ENCODE measurements around the gene KBTBD13. TPM values are rescaled to one million over a fixed set of nuclear protein-coding genes. Genes with fewer than 3 reads are reported as not detected.

Gene KBTBD13
- total and polyA plus RNA-seq, 11 donors = 0.78 to 11.8 (median 4.2) TPM

DNA sequence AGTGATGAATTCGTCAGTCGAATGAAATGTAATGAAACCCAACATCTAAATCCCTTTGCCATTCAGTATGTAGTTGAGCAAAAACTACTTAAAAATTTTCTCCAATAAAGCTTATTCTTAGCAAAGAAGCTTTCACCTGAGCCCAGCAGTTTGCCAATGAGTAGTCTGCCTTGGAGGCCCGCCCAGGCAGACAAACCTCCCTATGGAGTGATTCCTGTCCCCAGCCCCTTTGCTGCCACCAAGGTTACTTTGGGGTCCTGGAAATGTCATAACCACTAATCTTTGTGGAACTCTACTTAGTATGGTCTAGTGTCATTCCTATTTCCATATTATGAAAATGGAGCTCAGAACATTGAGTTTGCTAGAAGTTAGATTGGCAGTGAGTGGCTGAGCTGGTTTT is 26.4 kb downstream of the KBTBD13 start:
- Histone ChIP-seq H3K27ac (no peak overlapping the region), H3K4me3 (no peak overlapping the region), H3K27me3 (no peaks in the 10 kb centered on the region), H3K4me1 (peaks cover 0 to 5% (median 0%) of the 10 kb centered on the region in 12 donors), H3K9me3 (no peaks in the 10 kb centered on the region), H3K36me3 (peaks cover 0 to 78% (median 52%) of the 10 kb centered on the region in 9 donors)
- intact Hi-C loops (cut with DNase I) = loop anchor here in 2 of 10 donors (5.0 kb wide), 2 partner anchors 51 to 71 kb away; no protein-coding TSS in a partner anchor
- DNase-seq = no peak
- no peak for TF ChIP-seq POLR2A (IDR thresholded peaks at IDR 0.05)
- TF ChIP-seq, protein P1, sequence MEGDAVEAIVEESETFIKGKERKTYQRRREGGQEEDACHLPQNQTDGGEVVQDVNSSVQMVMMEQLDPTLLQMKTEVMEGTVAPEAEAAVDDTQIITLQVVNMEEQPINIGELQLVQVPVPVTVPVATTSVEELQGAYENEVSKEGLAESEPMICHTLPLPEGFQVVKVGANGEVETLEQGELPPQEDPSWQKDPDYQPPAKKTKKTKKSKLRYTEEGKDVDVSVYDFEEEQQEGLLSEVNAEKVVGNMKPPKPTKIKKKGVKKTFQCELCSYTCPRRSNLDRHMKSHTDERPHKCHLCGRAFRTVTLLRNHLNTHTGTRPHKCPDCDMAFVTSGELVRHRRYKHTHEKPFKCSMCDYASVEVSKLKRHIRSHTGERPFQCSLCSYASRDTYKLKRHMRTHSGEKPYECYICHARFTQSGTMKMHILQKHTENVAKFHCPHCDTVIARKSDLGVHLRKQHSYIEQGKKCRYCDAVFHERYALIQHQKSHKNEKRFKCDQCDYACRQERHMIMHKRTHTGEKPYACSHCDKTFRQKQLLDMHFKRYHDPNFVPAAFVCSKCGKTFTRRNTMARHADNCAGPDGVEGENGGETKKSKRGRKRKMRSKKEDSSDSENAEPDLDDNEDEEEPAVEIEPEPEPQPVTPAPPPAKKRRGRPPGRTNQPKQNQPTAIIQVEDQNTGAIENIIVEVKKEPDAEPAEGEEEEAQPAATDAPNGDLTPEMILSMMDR (IDR thresholded peaks at IDR 0.05) = no peak
- ATAC-seq = no peak
- 97 to 99% (median 98%) methylated on average over 3 of the region's 3 CpGs for WGBS, 4 donors

DNA sequence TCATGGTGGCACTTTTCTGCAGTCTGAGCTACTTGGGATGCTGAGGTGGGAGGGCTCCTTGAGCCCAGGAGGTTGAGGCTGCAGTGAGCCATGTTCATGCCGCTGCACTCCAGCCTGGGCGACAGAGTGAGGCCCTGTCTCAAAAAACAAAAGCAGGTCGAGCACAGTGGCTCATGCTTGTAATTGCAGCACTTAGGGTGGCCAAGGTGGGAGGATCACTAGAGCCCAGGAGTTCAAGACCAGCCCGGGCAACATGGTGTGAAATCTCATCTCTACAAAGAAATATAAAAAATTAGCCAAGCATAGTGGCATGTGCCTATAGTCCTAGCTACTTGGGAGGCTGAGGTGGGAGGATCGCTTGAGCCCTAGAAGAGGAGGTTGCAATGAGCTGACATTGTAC is 28.5 kb downstream of the KBTBD13 start:
- ATAC-seq = no peak
- no peak for TF ChIP-seq POLR2A (IDR thresholded peaks at IDR 0.05)
- TF ChIP-seq, protein P1 (IDR thresholded peaks at IDR 0.05) = no peak
- Histone ChIP-seq H3K9me3 (no peaks in the 10 kb centered on the region), H3K27me3 (no peaks in the 10 kb centered on the region), H3K4me1 (peaks cover 0 to 5% (median 0%) of the 10 kb centered on the region in 12 donors), H3K27ac (no peak overlapping the region), H3K36me3 (peaks cover 0 to 61% (median 33%) of the 10 kb centered on the region in 9 donors), H3K4me3 (no peak overlapping the region)
- 87 to 95% (median 93%) methylated on average over 5 of the region's 5 CpGs for WGBS, 4 donors
- no peak for DNase-seq
- intact Hi-C loops (cut with DNase I) = no loop called here

DNA sequence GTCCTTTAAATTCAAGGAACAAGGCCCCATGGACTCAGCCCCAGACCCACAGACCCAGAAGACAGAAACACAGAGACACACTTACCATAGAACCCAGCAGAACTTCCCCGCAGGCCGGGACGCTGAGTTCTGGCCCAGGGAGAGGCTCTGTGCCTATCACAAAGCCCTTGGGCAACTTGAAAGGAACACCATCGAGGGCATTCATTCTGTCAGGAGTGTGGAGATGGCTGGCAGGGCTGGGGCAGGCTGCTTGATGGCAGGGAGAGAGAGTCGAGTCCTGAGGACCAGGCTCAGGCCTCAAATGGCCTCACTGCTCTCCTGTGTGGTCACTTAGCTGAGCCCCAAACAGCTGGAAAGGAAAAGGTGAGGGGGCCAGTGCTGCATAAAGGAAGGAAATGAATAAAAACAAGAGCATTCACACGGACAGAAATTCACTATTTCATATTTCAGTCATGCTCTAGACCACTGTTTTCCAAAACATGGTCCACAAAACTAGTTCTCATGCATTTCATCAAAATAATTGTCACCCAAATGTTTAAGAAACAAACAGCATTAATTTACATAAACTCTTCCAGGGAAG is 29.6 kb downstream of the KBTBD13 start:
- H3K27ac ChIP-seq = no peak overlapping the region
- TF ChIP-seq POLR2A (IDR thresholded peaks at IDR 0.05) = no peak
- TF ChIP-seq, protein P1 (IDR thresholded peaks at IDR 0.05) = no peak
- ATAC-seq (no peak), DNase-seq (no peak)
- peaks cover 0 to 51% (median 26%) of the 10 kb centered on the region in 9 donors for H3K36me3 ChIP-seq
- H3K4me1 ChIP-seq = peaks cover 0 to 12% (median 0%) of the 10 kb centered on the region in 12 donors
- H3K27me3 ChIP-seq = no peaks in the 10 kb centered on the region
- WGBS, 4 donors = 75 to 86% (median 81%) methylated on average over 2 to 6 of the region's 6 CpGs
- no peak overlapping the region for H3K4me3 ChIP-seq
- intact Hi-C loops (cut with DNase I) = no loop called here
- H3K9me3 ChIP-seq = no peaks in the 10 kb centered on the region

DNA sequence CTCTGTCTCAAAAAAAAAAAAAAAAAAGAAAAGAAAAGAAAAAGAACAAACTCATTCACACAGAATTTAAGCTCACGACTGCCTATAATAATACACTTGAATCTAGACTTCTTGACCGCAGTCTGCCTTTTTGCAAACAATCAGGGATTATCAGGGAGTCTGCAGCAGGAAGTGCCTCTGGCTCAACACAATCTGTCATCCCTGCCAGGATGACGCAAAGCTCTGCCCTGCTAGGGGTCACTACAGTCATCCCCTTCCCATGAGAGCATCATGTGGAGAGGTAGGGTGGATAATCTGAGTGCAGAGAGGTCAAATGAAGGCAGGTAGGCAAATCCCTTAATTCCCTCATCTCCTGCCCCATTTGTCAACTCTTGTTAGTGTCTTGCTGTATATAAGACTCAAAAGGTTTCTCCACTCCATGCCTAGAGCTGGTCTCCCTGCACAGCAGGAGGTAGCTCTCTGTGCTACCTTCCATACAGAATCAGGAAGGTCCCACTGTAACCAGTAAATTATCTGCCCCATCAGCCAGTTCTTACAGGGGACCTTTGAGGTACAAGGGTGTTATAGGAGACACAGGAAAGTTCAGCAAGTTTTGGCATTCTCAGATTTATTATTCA is 34.2 kb downstream of the KBTBD13 start:
- intact Hi-C loops (cut with DNase I) = no loop called here
- H3K27me3 ChIP-seq = no peaks in the 10 kb centered on the region
- H3K4me1 ChIP-seq = peaks cover 0 to 6% (median 0%) of the 10 kb centered on the region in 12 donors
- peak in 3 of 4 donors; percentile 68 to 88 (median 77) for ATAC-seq
- no peak for TF ChIP-seq POLR2A (IDR thresholded peaks at IDR 0.05)
- TF ChIP-seq, protein P1 (IDR thresholded peaks at IDR 0.05) = no peak
- H3K36me3 ChIP-seq = peaks cover 0 to 62% (median 38%) of the 10 kb centered on the region in 9 donors
- no peak overlapping the region for H3K4me3 ChIP-seq
- WGBS, 4 donors = 37 to 44% (median 40%) methylated on average over 3 of the region's 3 CpGs
- peak overlapping the region in 1 of 12 donors; percentile 30 for H3K27ac ChIP-seq
- no peaks in the 10 kb centered on the region for H3K9me3 ChIP-seq
- no peak for DNase-seq

Measured in heart left ventricle (tissue), 16 donors.